Gastrocnemius medialis (tissue), 4 donors: ENCODE measurements around the gene FKBP1B. TPM values are rescaled to one million over a fixed set of nuclear protein-coding genes. Genes with fewer than 3 reads are reported as not detected.

Source experiments
- ATAC-seq, 2 donors: fragments of 150-250 bp; one replicate each; pipeline ENCODE4 v1.9.1; 2016
- DNase-seq, 2 donors: peaks; one replicate each; pipeline ENCODE4 v3.0.0-alpha.2; 2019
- H3K27ac ChIP-seq, 4 donors: fragments of 200-600 bp; sonication (generic); 1 replicate in 1 of 4; 2 replicates in 3 of 4; pipeline ENCODE4 v1.5.1; 2016 to 2018; ENCODE audit warnings: mild to moderate bottlenecking in 2 of 4, moderate library complexity in 1 of 4
- H3K27me3 ChIP-seq, 3 donors: fragments of 200-600 bp; sonication (generic) in 2 of 3; 1 replicate in 1 of 3; 2 replicates in 2 of 3; pipeline versions ENCODE4 v1.5.1 to v1.6.0; 2016 to 2019; ENCODE audit warnings: mild to moderate bottlenecking in 1 of 3, moderate library complexity in 1 of 3
- H3K36me3 ChIP-seq, 2 donors: fragments of 200-600 bp; sonication (generic) in 1 of 2; one replicate each; pipeline ENCODE4 v1.5.1; 2017 to 2018
- H3K4me1 ChIP-seq, 2 donors: fragments of 200-600 bp; sonication (generic) in 1 of 2; one replicate each; pipeline ENCODE4 v1.5.1; 2016 to 2017; ENCODE audit warnings: mild to moderate bottlenecking in 2 of 2
- H3K4me3 ChIP-seq, 4 donors: fragments of 200-600 bp; sonication (generic) in 3 of 4; 1 replicate in 1 of 4; 2 replicates in 3 of 4; pipeline ENCODE4 v1.5.1; 2016 to 2019; ENCODE audit warnings: mild to moderate bottlenecking in 2 of 4
- H3K9me3 ChIP-seq, 3 donors: fragments of 200-600 bp; sonication (generic) in 2 of 3; 1 replicate in 1 of 3; 2 replicates in 2 of 3; pipeline ENCODE4 v1.5.1; 2016 to 2019
- CTCF ChIP-seq, 5 experiments: fragments of 450-650 bp in 3 of 5; fragments of 200-600 bp in 2 of 5; sonication (generic) in 2 of 5; IDR thresholded peaks in 4 of 5; conservative IDR thresholded peaks in 1 of 5; 1 replicate in 4 of 5; 2 replicates in 1 of 5; pipeline ENCODE4 v1.5.1; 2016 to 2019; ENCODE audit warnings: antibody characterized with exemption in 5 of 5, mild to moderate bottlenecking in 3 of 5, moderate library complexity in 3 of 5
- POLR2A ChIP-seq, 2 donors: fragments of 450-650 bp; IDR thresholded peaks; one replicate each; pipeline ENCODE4 v1.6.1; 2017; ENCODE audit warnings: antibody characterized with exemption in 2 of 2, mild to moderate bottlenecking in 2 of 2, moderate library complexity in 2 of 2
- in situ Hi-C, 4 donors: fragments of 200-750 bp; cut with MboI; loops; one replicate each; pipeline versions ENCODE4 v1.15.0 to v1.8.0; 2017; ENCODE audit warnings: low sequenced_read_pairs in 4 of 4
- intact Hi-C: fragments of 100-400 bp; cut with DNase I; formaldehyde crosslinking; loops from one replicate; pipeline ENCODE4 v1.15.1; 2023; ENCODE audit warnings: low total_unique reads
- total RNA-seq, 4 donors: library from RNA; depleted of rRNA; stranded (reverse); fragments of >200 nt; gene quantifications; one replicate each; pipeline versions ENCODE4 v1.1.0 to v1.2.3, GENCODE V29; 2016

The FKBP1B gene
- 1 to 10 TPM in 2 of 4 donors, under 1 TPM in 1, not detected in 1; 0.91 to 2.9 (median 1.5) TPM for total RNA-seq

DNA sequence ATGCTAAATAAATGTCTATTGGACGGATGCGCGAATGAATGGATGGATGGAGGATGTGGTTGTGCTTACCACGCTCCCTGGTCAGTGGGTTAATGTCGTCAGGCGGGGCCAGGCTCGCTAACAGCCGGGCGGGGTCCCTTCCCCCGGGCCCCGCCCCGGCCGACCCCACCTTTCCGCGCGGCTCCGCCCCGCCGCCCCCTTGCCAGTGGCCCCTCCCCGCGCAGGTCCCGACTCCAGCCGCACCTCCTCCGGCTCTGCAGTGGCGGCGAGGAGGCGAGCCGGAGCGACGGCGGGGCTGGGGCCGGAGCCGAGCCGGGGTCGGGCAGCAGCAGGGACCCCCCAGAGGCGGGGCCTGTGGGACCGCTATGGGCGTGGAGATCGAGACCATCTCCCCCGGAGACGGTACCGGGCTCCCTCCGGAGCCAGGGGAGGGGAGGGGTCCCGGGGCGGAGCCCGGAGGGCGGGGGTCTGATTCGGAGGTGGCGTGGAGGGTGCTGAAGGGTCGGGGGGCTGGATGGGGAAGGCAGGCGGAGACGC lies at the start of gene FKBP1B:
Gene FKBP1B (plus strand): TSS at position 257 of the 537 bp plus-strand sequence. CDS start 109 bp downstream, at position 366.
- Histone ChIP-seq H3K36me3 (no peaks in the 10 kb centered on the region), H3K9me3 (no peaks in the 10 kb centered on the region), H3K27ac (peak within 1 kb of the TSS; percentile 37 to 63 (median 46)), H3K4me1 (peaks cover 19 to 27% of the 10 kb centered on the region in 2 donors), H3K4me3 (peak within 1 kb of the TSS; percentile 69 to 92 (median 77)), H3K27me3 (peaks cover 8 to 21% (median 18%) of the 10 kb centered on the region in 3 donors)
- no peak for DNase-seq
- no peak for ATAC-seq
- in situ Hi-C loops (loop anchor here in 1 of 4 donors (10.0 to 25.0 kb wide), 2 partner anchors 75 to 112 kb away; partner anchors contain the start of genes ATAD2B, FAM228B, PFN4 and UBXN2A), intact Hi-C loops (no loop called here)
- TF ChIP-seq POLR2A (IDR thresholded peaks at IDR 0.05) (peak in 1 of 2 donors; percentile 10), CTCF (IDR thresholded peaks at IDR 0.05 in 4 of 5, conservative IDR thresholded peaks at IDR 0.05 in 1 of 5) (no peak)

GRCh38 chr2:24007693-24008092 lies 41.8 kb upstream of the FKBP1B start:
- DNase-seq, result no peak
- H3K4me3 ChIP-seq, result no peak overlapping the region
- H3K4me1 ChIP-seq, result peaks cover 4 to 8% of the 10 kb centered on the region in 2 donors
- no peak overlapping the region for H3K27ac ChIP-seq
- ATAC-seq, result no peak
- TF ChIP-seq POLR2A (IDR thresholded peaks at IDR 0.05) (no peak), CTCF (IDR thresholded peaks at IDR 0.05 in 4 of 5, conservative IDR thresholded peaks at IDR 0.05 in 1 of 5) (no peak)
- intact Hi-C loops (no loop called here), in situ Hi-C loops (no loop called here)
- H3K9me3 ChIP-seq, result no peaks in the 10 kb centered on the region
- no peaks in the 10 kb centered on the region for H3K36me3 ChIP-seq
- peaks cover 25 to 30% (median 28%) of the 10 kb centered on the region in 3 donors for H3K27me3 ChIP-seq

DNA sequence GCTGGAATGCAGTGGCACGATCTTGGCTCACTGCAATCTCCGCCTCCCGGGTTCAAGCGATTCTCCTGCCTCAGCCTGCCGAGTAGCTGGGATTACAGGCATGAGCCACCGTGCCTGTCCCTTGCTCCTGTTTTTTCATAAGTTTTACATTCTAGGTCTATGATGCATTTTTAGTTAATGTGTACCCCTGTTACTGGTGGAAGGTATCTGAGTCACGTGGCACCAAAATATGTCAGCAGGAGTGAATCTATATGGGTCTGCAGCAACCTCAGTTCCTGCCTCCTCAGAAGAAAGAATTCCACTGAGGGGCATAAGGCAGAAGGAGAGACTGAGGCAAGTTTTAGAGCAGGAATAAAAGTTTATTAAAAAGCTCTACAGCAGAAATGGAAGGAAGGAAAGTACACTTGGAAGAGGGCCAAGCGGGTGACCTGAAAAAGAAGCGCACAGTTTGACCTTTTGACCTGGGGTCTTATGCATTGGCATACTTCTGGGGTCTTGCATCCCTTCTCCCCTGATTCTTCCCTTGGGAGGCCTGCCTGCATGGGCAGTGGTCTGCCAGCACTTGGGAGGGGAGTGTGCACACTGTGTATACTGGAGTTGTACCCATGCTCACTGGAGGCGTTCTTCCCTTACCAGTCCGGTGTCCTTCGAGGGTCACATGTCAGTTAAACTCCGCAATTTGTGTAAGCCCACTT lies 40.7 kb upstream of the FKBP1B start:
- H3K36me3 ChIP-seq, result no peaks in the 10 kb centered on the region
- H3K27ac ChIP-seq, result no peak overlapping the region
- ATAC-seq, result no peak
- H3K4me1 ChIP-seq, result peaks cover 4 to 8% of the 10 kb centered on the region in 2 donors
- intact Hi-C loops (no loop called here), in situ Hi-C loops (no loop called here)
- TF ChIP-seq POLR2A (IDR thresholded peaks at IDR 0.05) (no peak), CTCF (IDR thresholded peaks at IDR 0.05 in 4 of 5, conservative IDR thresholded peaks at IDR 0.05 in 1 of 5) (no peak)
- no peak overlapping the region for H3K4me3 ChIP-seq
- H3K27me3 ChIP-seq, result peaks cover 25 to 30% (median 28%) of the 10 kb centered on the region in 3 donors
- no peaks in the 10 kb centered on the region for H3K9me3 ChIP-seq
- no peak for DNase-seq

GRCh38 chr2:24009367-24009679 lies 40.2 kb upstream of the FKBP1B start:
- intact Hi-C loops, result no loop called here
- Histone ChIP-seq H3K36me3 (no peaks in the 10 kb centered on the region), H3K27me3 (peaks cover 25 to 30% (median 28%) of the 10 kb centered on the region in 3 donors), H3K4me1 (peaks cover 4 to 8% of the 10 kb centered on the region in 2 donors), H3K9me3 (no peaks in the 10 kb centered on the region), H3K4me3 (peak overlapping the region in 2 of 4 donors; percentile 44 to 49), H3K27ac (no peak overlapping the region)
- in situ Hi-C loops, result no loop called here
- DNase-seq (no peak), ATAC-seq (no peak)
- TF ChIP-seq CTCF (IDR thresholded peaks at IDR 0.05 in 4 of 5, conservative IDR thresholded peaks at IDR 0.05 in 1 of 5) (no peak), POLR2A (IDR thresholded peaks at IDR 0.05) (no peak)
